ENCODE measurements around the gene STAM.
"Not testable (repeated sequence)": the region's sequence is repeated elsewhere in the genome, so short reads cannot be mapped to it uniquely, and the experiment has no call there.

STAM gene

GRCh38 chr10:17710181-17710580, 66.2 kb downstream of the STAM start:
- DNase-seq: no peak

GRCh38 chr10:17712053-17712452, 68.1 kb downstream of the STAM start:
- intact Hi-C loops (cut with DNase I): no loop called here
- no peak for DNase-seq

More at GRCh38 chr10:17710181-17710580, 66.2 kb downstream of the STAM start:
- intact Hi-C loops (cut with DNase I): no loop called here

- peak in 2 of 42 donors; percentile 18 to 19 for DNase-seq
- intact Hi-C loops (cut with DNase I): no loop called here
Observed at GRCh38 chr10:17712717-17713471, 68.9 kb downstream of the STAM start.

GRCh38 chr10:17713758-17714157, 69.8 kb downstream of the STAM start:
- no peak for DNase-seq
- intact Hi-C loops (cut with DNase I): no loop called here

- DNase-seq: no peak
Observed at GRCh38 chr10:17716161-17716560, 72.2 kb downstream of the STAM start.

GRCh38 chr10:17722317-17723014, 78.5 kb downstream of the STAM start:
- intact Hi-C loops (cut with DNase I): not testable (repeated sequence)

More at GRCh38 chr10:17716161-17716560, 72.2 kb downstream of the STAM start:
- intact Hi-C loops (cut with DNase I): no loop called here

GRCh38 chr10:17725703-17726102, 81.8 kb downstream of the STAM start:
- DNase-seq: no peak
- intact Hi-C loops (cut with DNase I): no loop called here

More at GRCh38 chr10:17722317-17723014, 78.5 kb downstream of the STAM start:
- DNase-seq: not testable (repeated sequence)

- DNase-seq: no peak
- intact Hi-C loops (cut with DNase I): no loop called here
Observed at GRCh38 chr10:17729630-17730029, 85.7 kb downstream of the STAM start.

GRCh38 chr10:17730667-17731066, 86.7 kb downstream of the STAM start:
- DNase-seq: no peak
- intact Hi-C loops (cut with DNase I): no loop called here

- intact Hi-C loops (cut with DNase I): no loop called here
- DNase-seq: no peak
Observed at GRCh38 chr10:17731331-17732020, 87.5 kb downstream of the STAM start.

GRCh38 chr10:17733620-17734019, 89.7 kb downstream of the STAM start:
- no peak for DNase-seq
- intact Hi-C loops (cut with DNase I): no loop called here

- intact Hi-C loops (cut with DNase I): no loop called here
- no peak for DNase-seq
Observed at GRCh38 chr10:17734432-17735080, 90.6 kb downstream of the STAM start.

- DNase-seq: no peak
- intact Hi-C loops (cut with DNase I): no loop called here
Observed at GRCh38 chr10:17735166-17735941, 91.4 kb downstream of the STAM start.

GRCh38 chr10:17736223-17736622, 92.3 kb downstream of the STAM start:
- no peak for DNase-seq
- intact Hi-C loops (cut with DNase I): no loop called here

- intact Hi-C loops (cut with DNase I): no loop called here
- peak in 9 of 42 donors; percentile 8 to 40 (median 28) for DNase-seq
Observed at GRCh38 chr10:17737027-17737965, 93.3 kb downstream of the STAM start.

GRCh38 chr10:17740668-17741067, 96.7 kb downstream of the STAM start:
- intact Hi-C loops (cut with DNase I): no loop called here
- no peak for DNase-seq

- peak; percentile 5 to 88 (median 60) for DNase-seq
- intact Hi-C loops (cut with DNase I): loop anchor here (2.0 kb wide), 1 partner anchor 136 kb away; no protein-coding TSS in a partner anchor
Observed at GRCh38 chr10:17742918-17743317, 99.0 kb downstream of the STAM start.

Data from head of caudate nucleus (tissue), 42 donors.